Endodermal cell (in vitro differentiated cells): ENCODE results near the gene LAMB1. TPM values are rescaled to one million over a fixed set of nuclear protein-coding genes. Genes with fewer than 3 reads are reported as not detected.

Experiments
- DNase-seq: peaks from one replicate; pipeline ENCODE4 v3.0.0-alpha.2; 2017
- H3K27ac ChIP-seq: 2 replicates; pipeline ENCODE4 v1.5.1; 2013; ENCODE audit warnings: mild to moderate bottlenecking, low read depth, low read length, moderate library complexity
- H3K27me3 ChIP-seq: 2 replicates; pipeline ENCODE4 v1.6.1; 2013; ENCODE audit warnings: mild to moderate bottlenecking, low read length, moderate library complexity; ENCODE audit not compliant: insufficient read depth, control insufficient read depth, poor library complexity, severe bottlenecking
- H3K36me3 ChIP-seq: 2 replicates; pipeline ENCODE4 v1.7.0; 2013; ENCODE audit warnings: mild to moderate bottlenecking, low read length, moderate library complexity; ENCODE audit not compliant: control insufficient read depth, insufficient read depth
- H3K4me1 ChIP-seq: one replicate; pipeline ENCODE4 v1.7.0; 2013; ENCODE audit warnings: low read length; ENCODE audit not compliant: control insufficient read depth, insufficient read depth
- H3K4me3 ChIP-seq: 2 replicates; pipeline ENCODE4 v1.5.1; 2013; ENCODE audit warnings: mild to moderate bottlenecking, low read length, moderate library complexity
- H3K9ac ChIP-seq: 2 replicates; pipeline ENCODE4 v1.6.1; 2013; ENCODE audit warnings: mild to moderate bottlenecking, low read length, moderate library complexity; ENCODE audit not compliant: poor library complexity, severe bottlenecking; ENCODE audit errors: extremely low read depth
- H3K9me3 ChIP-seq: 2 replicates; pipeline ENCODE4 v1.6.1; 2013; ENCODE audit warnings: mild to moderate bottlenecking, low read length, moderate library complexity; ENCODE audit not compliant: control insufficient read depth
- H3K27ac Mint-ChIP-seq: 2 replicates; pipeline ENCODE4 v1.8.0; 2020; ENCODE audit warnings: mixed read lengths
- H3K27me3 Mint-ChIP-seq: 2 replicates; pipeline ENCODE4 v1.8.0; 2021; ENCODE audit warnings: mild to moderate bottlenecking, mixed read lengths; ENCODE audit not compliant: insufficient read depth
- H3K36me3 Mint-ChIP-seq: 2 replicates; pipeline ENCODE4 v1.8.0; 2020; ENCODE audit warnings: low read depth, mixed read lengths
- H3K4me1 Mint-ChIP-seq: 2 replicates; pipeline ENCODE4 v1.8.0; 2020; ENCODE audit warnings: mixed read lengths
- H3K4me3 Mint-ChIP-seq: 2 replicates; pipeline ENCODE4 v1.8.0; 2020; ENCODE audit warnings: mild to moderate bottlenecking, moderate library complexity, mixed read lengths
- H3K9me3 Mint-ChIP-seq: 2 replicates; pipeline ENCODE4 v1.8.0; 2020; ENCODE audit warnings: mild to moderate bottlenecking, mixed read lengths
- CTCF ChIP-seq: fragments of 200-600 bp; sonication (generic); conservative IDR thresholded peaks from 2 replicates; pipeline ENCODE4 v1.5.0; 2021; ENCODE audit warnings: antibody characterized with exemption, mild to moderate bottlenecking
- WGBS, 2 experiments: methylation state at CpG; one replicate each; pipeline versions ENCODE4 v1.1.5 to v1.1.7; 2013; ENCODE audit warnings: missing lambda C conversion rate in 2 of 2, mixed read lengths in 1 of 2; ENCODE audit not compliant: insufficient coverage in 1 of 2, insufficient read length in 1 of 2; 5-methylcytosine and 5-hydroxymethylcytosine counted together
- total RNA-seq, 2 donors: library from RNA; stranded (reverse); fragmentation: NEBNext Ultra II Directional in 1 of 2; extraction: Animal tissue kit (Norgen Biotek cat#: 25700) in 1 of 2; gene quantifications; 2 replicates in 1 of 2; 3 replicates in 1 of 2; pipeline ENCODE4 v1.2.1, GENCODE V29; 2021

The LAMB1 gene
- total RNA-seq, 2 donors from 2014 or later, result 192 to 209 TPM

- Histone ChIP-seq H3K4me3 (peak overlapping the region; percentile 90), H3K36me3 (peaks cover 25% of the 10 kb centered on the region), H3K9ac (peak overlapping the region; percentile 88), H3K27ac (no peak overlapping the region), H3K9me3 (no peaks in the 10 kb centered on the region), H3K27me3 (peaks cover 45% of the 10 kb centered on the region), H3K4me1 (peaks cover 6% of the 10 kb centered on the region)
- peaks cover 16% of the 10 kb centered on the region for H3K36me3 Mint-ChIP-seq
- TF ChIP-seq CTCF, result no peak
- peak overlapping the region; percentile 88 for H3K4me3 Mint-ChIP-seq
- H3K4me1 Mint-ChIP-seq, result peaks cover 20% of the 10 kb centered on the region
- no peak overlapping the region for H3K27ac Mint-ChIP-seq
- no peak for DNase-seq
- H3K27me3 Mint-ChIP-seq, result peaks cover 59% of the 10 kb centered on the region
- 5 to 37% methylated on average over 5 to 15 of the region's 15 CpGs for WGBS, 2 experiments
- no peaks in the 10 kb centered on the region for H3K9me3 Mint-ChIP-seq
These were observed 606 bp upstream of the LAMB1 start for GRCh38 chr7:108003599-108003935.

- H3K36me3 ChIP-seq, result peaks cover 40% of the 10 kb centered on the region
- Mint-ChIP-seq H3K27me3 (peaks cover 50% of the 10 kb centered on the region), H3K36me3 (peaks cover 30% of the 10 kb centered on the region), H3K9me3 (no peaks in the 10 kb centered on the region), H3K4me1 (peaks cover 20% of the 10 kb centered on the region), H3K27ac (peak overlapping the region; percentile 90), H3K4me3 (peak overlapping the region; percentile 88)
- H3K9me3 ChIP-seq, result no peaks in the 10 kb centered on the region
- peaks cover 35% of the 10 kb centered on the region for H3K27me3 ChIP-seq
- peak overlapping the region; percentile 88 for H3K9ac ChIP-seq
- H3K4me3 ChIP-seq, result peak overlapping the region; percentile 90
- no peak for TF ChIP-seq CTCF
- H3K27ac ChIP-seq, result no peak overlapping the region
- H3K4me1 ChIP-seq, result peaks cover 6% of the 10 kb centered on the region
- DNase-seq, result no peak
- WGBS, 2 experiments, result 1 to 3% methylated on average over 39 to 75 of the region's 75 CpGs
These were observed 916 bp downstream of the LAMB1 start for GRCh38 chr7:108001764-108002725.

- TF ChIP-seq CTCF, result peak; percentile 64
- H3K4me1 Mint-ChIP-seq, result peaks cover 24% of the 10 kb centered on the region
- H3K27ac ChIP-seq, result no peak overlapping the region
- H3K4me3 ChIP-seq, result peak overlapping the region; percentile 90
- peak; percentile 91 for DNase-seq
- peak overlapping the region; percentile 88 for H3K4me3 Mint-ChIP-seq
- no peaks in the 10 kb centered on the region for H3K9me3 ChIP-seq
- H3K36me3 Mint-ChIP-seq, result peaks cover 39% of the 10 kb centered on the region
- H3K4me1 ChIP-seq, result peaks cover 6% of the 10 kb centered on the region
- peak overlapping the region; percentile 90 for H3K27ac Mint-ChIP-seq
- no peaks in the 10 kb centered on the region for H3K9me3 Mint-ChIP-seq
- peak overlapping the region; percentile 88 for H3K9ac ChIP-seq
- peaks cover 26% of the 10 kb centered on the region for H3K27me3 ChIP-seq
- peaks cover 41% of the 10 kb centered on the region for H3K27me3 Mint-ChIP-seq
- H3K36me3 ChIP-seq, result peaks cover 50% of the 10 kb centered on the region
- 22% methylated on average over 18 to 37 of the region's 37 CpGs for WGBS, 2 experiments
These were observed 1.8 kb downstream of the LAMB1 start for GRCh38 chr7:108000875-108001763.
